Cerebellar nuclear complex (tissue), 1 donor: ENCODE data around the gene CLEC16A.
"Not testable (repeated sequence)": the region's sequence is repeated elsewhere in the genome, so short reads cannot be mapped to it uniquely, and the experiment has no call there.

Experiments used
- DNase-seq, 2 experiments: peaks; one replicate each; lab custom pipeline; 2025; lab: John Stamatoyannopoulos, UW

Gene CLEC16A

DNA sequence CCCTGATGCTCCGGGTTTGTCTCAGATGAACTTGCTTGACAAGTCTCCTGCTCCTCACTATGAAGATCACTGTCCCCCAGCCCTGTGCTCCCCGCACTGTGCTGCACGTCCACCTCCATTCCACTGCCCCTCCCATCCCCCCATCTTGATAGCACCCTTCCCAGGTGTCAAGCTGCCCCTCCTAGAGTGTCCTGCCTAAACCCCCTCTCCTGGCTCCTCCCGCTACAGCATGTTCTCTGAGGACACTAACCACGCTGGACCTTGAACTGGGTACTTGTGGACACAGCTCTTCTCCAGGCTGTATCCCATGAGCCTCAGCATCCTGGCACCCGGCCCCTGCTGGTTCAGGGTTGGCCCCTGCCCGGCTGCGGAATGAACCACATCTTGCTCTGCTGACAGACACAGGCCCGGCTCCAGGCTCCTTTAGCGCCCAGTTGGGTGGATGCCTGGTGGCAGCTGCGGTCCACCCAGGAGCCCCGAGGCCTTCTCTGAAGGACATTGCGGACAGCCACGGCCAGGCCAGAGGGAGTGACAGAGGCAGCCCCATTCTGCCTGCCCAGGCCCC lies 20.6 kb upstream of the CLEC16A start:
- no peak for DNase-seq

GRCh38 chr16:10925285-10925684 lies 19.1 kb upstream of the CLEC16A start:
- not testable (repeated sequence) for DNase-seq

GRCh38 chr16:10926094-10926493 lies 18.3 kb upstream of the CLEC16A start:
- DNase-seq = no peak

- no peak for DNase-seq
These were observed 17.5 kb upstream of the CLEC16A start for GRCh38 chr16:10926867-10927266.

GRCh38 chr16:10927497-10928112 lies 16.8 kb upstream of the CLEC16A start:
- no peak for DNase-seq

GRCh38 chr16:10929097-10929496 lies 15.3 kb upstream of the CLEC16A start:
- not testable (repeated sequence) for DNase-seq

DNA sequence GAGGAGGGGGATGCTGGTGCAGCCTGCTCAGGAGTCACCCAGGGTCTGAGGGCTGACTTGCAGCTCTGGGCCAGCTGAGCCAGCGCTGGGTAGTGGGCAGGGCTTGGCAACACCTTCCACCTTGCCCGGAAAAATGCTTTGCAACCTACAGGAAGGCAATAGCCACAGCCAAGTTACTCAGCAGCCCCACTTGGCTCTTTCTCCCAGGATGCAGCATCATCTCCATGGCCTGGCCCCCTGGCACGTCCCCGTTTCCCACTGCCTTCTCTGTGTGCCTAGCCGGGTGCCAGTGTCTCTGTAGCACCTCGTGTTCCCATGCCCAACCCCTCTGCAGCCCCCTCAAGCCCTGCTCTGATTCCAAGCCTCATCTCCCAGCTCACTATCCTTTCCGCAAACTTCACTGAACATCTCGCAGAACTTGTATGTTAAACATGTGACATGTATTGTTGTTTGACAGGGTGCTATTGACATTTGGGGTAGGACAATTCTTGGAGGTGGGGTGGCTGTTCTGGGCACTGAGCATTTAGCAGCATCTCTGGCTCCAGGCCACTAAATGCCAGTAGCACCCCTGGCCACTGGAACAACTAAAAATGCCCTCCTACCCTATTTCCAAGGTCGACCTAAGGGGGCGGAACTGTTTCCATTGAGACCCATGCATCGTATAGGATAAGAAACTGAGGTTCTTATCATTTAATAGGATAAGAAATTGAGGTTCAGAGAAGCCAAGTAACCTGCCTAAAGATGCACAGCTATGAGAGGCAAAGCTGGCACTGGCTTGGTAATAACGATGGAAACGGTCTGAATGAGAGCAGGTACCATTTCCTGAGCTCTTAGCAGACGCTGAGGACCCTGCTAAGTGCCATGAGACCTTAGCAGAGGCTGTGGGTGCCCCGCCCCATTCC lies 14.3 kb upstream of the CLEC16A start:
- DNase-seq = no peak

GRCh38 chr16:10930755-10931093 lies 13.6 kb upstream of the CLEC16A start:
- DNase-seq = no peak

DNA sequence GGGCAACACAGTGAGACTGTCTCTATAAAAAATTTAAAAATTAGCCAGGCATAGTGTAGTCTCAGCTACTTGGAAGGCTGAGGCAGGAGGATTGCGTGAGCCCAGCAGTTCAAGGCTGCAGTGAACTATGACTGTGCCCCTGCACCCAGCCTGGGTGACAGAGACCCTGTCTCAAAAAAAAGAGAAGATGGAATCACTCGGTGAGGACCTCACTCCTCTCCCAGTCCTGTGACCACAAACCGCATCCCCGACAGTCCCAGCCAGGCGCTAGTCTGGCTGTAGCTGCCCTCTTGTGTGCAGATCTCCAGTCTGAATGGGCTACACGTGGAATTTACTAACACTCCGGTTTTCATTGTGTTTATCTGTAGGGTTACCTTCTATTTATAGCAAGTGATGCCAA lies 13.2 kb upstream of the CLEC16A start:
- DNase-seq = no peak

DNA sequence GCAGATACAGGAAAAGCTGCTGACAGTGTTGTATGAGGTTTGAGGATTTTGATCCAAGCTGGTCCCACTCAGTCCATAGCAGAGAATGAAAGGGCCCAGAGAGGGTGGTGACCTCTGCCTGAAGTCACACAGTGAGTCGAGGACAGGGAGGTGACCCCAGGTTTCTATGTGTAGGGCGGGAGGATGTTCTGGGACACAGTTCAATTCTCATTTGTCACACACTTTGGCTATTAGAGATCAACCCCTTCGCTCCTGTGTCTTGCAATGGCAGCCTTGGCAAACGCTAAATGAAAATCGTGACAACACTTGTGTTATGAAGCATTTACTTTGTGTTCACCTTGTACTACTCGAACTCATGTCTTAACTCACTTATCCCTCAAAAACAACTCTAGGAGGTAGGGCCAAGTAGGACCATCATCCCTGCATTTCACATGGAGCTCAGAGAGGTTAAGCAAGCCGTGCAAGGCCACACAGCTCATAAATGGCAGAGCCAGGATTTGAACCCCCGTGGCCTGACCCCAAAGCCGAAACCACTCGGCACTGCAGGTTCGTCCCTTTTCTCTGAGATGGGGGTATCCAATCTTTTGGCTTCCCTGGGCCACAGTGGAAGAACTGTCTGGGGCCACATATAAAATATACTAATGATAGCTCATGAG lies 12.3 kb upstream of the CLEC16A start:
- DNase-seq = no peak

GRCh38 chr16:10932959-10933710 lies 11.2 kb upstream of the CLEC16A start:
- no peak for DNase-seq

DNA sequence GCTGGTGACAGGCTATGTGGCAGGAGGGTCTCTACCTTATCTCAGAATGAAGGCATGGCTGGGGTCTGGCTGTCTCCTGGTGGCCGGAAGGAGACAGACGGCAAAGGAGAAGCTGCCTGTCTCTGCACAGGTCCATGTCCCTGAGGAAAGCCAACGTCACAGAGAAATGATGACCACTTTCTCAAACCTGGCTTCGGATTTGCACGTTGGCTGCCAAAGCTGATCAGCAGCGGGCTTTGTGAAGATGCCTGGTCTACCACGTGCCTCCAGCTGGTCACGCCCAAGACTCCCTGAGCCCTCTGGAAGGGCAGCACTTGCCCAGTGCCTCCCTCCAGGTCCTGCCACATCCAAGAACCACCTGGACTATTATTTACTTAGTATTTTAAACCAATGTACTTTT lies 10.5 kb upstream of the CLEC16A start:
- no peak for DNase-seq

DNA sequence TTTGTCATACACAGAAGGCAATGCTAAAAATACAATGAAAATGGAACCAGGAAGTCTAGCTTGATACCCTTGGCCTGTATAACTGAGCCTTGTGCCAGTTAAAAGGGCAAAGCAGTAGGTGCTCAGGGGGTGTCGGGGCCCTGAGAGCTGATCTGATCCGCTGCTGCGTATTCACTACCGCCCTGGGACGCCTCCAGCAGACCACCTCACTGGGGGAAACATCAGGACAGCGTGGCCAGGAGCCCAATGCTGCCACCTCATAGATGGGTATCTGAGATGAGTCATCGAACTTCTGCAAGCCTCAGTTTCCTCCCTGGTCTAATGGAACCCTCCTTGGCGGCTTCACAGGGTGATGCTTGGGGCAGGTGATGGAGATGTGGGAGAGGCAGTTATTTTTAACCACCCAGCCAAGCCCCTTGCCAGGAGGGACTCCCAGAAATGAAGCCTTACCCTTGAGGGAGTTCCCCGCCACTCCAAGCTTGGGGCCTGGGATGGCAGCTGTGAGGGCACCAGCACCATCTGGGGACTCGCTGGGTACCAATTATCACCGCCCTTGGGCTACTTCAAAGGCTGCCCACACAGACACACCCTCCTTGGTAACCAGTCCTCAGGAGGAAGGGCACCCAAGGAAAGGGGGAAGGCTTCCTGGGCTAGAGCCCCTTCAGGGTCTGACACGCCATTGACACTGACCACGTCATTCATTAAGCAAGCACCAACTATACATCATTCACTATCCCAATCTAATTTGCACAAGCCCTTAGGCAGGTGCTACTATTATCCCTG lies 9.8 kb upstream of the CLEC16A start:
- no peak for DNase-seq

GRCh38 chr16:10935226-10935915 lies 9.0 kb upstream of the CLEC16A start:
- DNase-seq = no peak

- DNase-seq = no peak
These were observed 7.9 kb upstream of the CLEC16A start for GRCh38 chr16:10936272-10936984.

DNA sequence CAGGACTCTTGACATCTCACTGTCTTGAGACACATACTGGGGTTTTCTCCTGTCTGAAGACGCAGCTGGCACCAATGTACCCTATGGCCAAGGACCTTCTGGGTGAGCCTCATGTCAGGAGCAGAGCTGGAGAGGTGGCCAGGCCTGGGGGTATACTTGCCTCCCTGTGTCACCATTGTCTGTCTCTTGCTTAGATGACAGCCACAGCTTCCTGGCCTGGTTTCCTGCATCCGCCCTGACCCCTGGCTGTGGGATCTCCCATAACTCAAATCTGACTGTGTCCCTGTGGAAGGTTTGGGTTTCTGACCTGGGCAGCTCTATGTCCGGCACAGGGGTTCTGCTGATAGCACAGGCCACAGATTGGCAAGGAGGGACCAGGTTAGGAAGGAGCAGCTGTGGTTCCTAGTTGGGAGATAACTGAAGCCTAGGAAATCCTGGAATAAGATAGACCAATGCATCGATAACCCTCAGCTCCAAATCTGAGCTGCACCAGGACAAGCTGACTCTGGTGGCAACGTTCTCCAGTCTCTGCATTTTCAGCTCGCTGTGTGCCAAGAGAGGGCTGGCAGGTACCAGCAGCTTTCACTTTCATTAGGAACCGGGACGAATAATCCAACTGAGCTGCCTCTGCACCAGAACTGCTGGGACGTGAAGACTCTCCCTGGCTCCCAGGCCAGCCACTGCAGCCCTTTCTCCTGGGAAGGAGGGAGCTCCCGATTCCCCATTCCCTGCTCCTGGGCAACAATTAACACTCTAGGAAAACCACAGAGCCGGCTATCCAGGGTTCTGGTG lies 7.1 kb upstream of the CLEC16A start:
- no peak for DNase-seq

DNA sequence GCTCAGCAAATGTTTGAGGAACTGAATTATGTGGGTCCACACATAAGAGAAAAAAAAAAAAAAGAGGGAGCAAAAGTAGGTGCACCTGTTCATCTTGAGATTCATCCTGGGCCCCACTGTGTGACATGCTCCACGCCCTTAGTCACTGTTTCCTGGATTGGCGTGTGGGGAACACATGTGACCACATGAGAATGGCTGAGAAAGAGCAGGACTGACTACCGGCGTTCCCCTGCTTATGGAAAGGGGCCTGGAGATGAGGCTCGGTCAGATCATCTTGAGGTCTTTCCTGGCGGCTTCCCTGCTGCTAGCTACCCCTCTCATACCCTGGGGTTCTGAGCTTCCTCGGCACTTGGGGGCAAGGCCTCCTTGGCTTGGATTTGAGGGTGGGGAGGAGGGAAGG lies 6.0 kb upstream of the CLEC16A start:
- no peak for DNase-seq

DNA sequence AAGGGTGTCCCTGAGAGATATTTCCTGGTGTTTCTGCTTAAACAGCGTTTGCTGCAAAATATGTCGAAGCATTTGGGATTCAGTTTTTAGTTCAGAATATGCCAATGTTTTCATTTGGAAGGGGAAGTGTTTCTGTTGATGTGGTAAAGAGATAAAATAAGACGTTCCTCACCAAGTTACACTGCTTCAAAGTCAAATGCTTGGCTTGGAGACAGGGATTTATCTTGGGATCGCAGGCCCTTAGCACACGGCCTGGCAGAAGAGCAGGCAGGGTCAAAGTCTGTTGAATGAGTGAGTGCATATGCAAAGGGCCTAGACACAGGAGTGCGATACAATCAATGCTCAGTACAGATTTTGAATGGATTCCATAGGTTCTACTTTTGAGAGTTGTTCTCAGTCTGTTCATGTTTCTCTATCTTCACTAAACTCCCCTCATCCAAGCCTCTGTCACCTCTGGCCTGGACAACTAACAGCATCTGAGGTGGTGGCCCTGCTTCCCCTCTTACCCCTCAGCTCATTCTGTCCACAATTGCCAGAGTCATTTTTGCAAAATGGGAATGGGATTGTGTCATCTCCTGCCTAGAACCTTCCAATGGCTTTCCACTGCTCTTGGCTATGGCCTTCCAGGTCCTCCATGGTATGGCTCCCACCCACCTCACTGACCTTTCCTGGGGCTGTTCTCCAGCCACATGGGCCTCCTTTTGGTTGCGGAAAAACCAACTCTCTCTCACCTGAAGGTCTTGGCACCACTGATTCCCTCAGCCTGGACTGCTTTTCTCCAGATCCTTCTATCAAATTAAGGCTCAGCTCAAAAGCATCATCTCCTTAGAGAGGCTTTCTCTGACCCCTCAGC lies 5.3 kb upstream of the CLEC16A start:
- DNase-seq = no peak
